Suprapubic skin (tissue), 4 donors: Measurements from ENCODE around the gene TRIM43. TPM values are rescaled to one million over a fixed set of nuclear protein-coding genes. Genes with fewer than 3 reads are reported as not detected.

Experiments used
- total RNA-seq, 4 donors: library from RNA; depleted of rRNA; stranded (reverse); fragments of >200 nt; gene quantifications; one replicate each; pipeline ENCODE4 v1.1.0, GENCODE V29; 2016

TRIM43 gene
- total RNA-seq, 4 donors from 2014 or later, result not detected

Other genes starting within 250 kb of the TRIM43 start
- 10 to 100 TPM; 16.4 to 52.5 (median 26.9) TPM for gene FAHD2A, start 189.3 kb upstream of the TRIM43 start, total RNA-seq
- not detected for gene TRIM43B, start 107.2 kb upstream of the TRIM43 start, total RNA-seq